Body of pancreas (tissue), 4 donors: Measurements from ENCODE around the gene MAP3K5.

Source experiments
- CTCF ChIP-seq, 7 experiments: fragments of 450-650 bp in 4 of 7; fragments of 200-600 bp in 3 of 7; sonication (generic) in 3 of 7; IDR thresholded peaks; one replicate each; pipeline ENCODE4 v1.5.1; 2016 to 2019; ENCODE audit warnings: antibody characterized with exemption in 7 of 7
- POLR2A ChIP-seq, 3 donors: fragments of 450-650 bp; IDR thresholded peaks; one replicate each; pipeline ENCODE4 v1.6.1; 2016; ENCODE audit warnings: antibody characterized with exemption in 3 of 3, mild to moderate bottlenecking in 2 of 3

GRCh38 chr6:136695412-136695811, 96.9 kb downstream of the MAP3K5 start:
- TF ChIP-seq CTCF (IDR thresholded peaks at IDR 0.05) (no peak), POLR2A (IDR thresholded peaks at IDR 0.05) (no peak)
